Neuronal stem cell (in vitro differentiated cells): Measurements from ENCODE around the gene SCYL1.

ENCODE experiments used
- DNase-seq: peaks from one replicate; pipeline ENCODE4 v3.0.0-alpha.2; 2013; ENCODE audit warnings: low spot score
- H2AFZ ChIP-seq: one replicate; pipeline ENCODE4 v1.6.1; 2013; ENCODE audit warnings: mild to moderate bottlenecking, low read length, inconsistent platforms
- H2AK5ac ChIP-seq: 2 replicates; pipeline ENCODE4 v1.6.1; 2013; ENCODE audit warnings: low read depth, mild to moderate bottlenecking, inconsistent platforms, low read length, moderate library complexity, mixed read lengths
- H2BK120ac ChIP-seq: 2 replicates; pipeline ENCODE4 v1.6.1; 2013; ENCODE audit warnings: low read depth, mild to moderate bottlenecking, inconsistent platforms, low read length, moderate library complexity, mixed read lengths
- H2BK12ac ChIP-seq: one replicate; pipeline ENCODE4 v1.6.1; 2013; ENCODE audit warnings: low read length, inconsistent platforms
- H2BK15ac ChIP-seq: 2 replicates; pipeline ENCODE4 v1.6.1; 2013; ENCODE audit warnings: mild to moderate bottlenecking, low read length, inconsistent platforms, mixed read lengths
- H2BK5ac ChIP-seq: one replicate; pipeline ENCODE4 v1.6.1; 2013; ENCODE audit warnings: inconsistent platforms, mild to moderate bottlenecking, low read length, moderate library complexity
- H3K14ac ChIP-seq: one replicate; pipeline ENCODE4 v1.6.1; 2013; ENCODE audit warnings: low read length, inconsistent platforms
- H3K18ac ChIP-seq: 2 replicates; pipeline ENCODE4 v1.6.1; 2013; ENCODE audit warnings: low read length, inconsistent platforms
- H3K23ac ChIP-seq: 2 replicates; pipeline ENCODE4 v1.6.1; 2013; ENCODE audit warnings: low read depth, mild to moderate bottlenecking, mixed read lengths, low read length, inconsistent platforms; ENCODE audit not compliant: poor library complexity
- H3K27ac ChIP-seq: replicated peaks from 3 replicates; pipeline ENCODE4 v1.5.1; 2013; ENCODE audit warnings: low read length, inconsistent platforms
- H3K27me3 ChIP-seq, 3 experiments: 2 replicates each; pipeline ENCODE4 v1.6.1; 2013; ENCODE audit warnings: low read length in 3 of 3, mild to moderate bottlenecking in 2 of 3, inconsistent platforms in 1 of 3, low read depth in 1 of 3, mixed read lengths in 1 of 3, moderate library complexity in 1 of 3; ENCODE audit not compliant: control insufficient read depth in 3 of 3, insufficient read depth in 3 of 3
- H3K36me3 ChIP-seq, 2 donors: replicated peaks in 1 of 2; 2 replicates each; pipeline ENCODE4 v1.6.1; 2013; ENCODE audit warnings: low read length in 2 of 2; ENCODE audit not compliant: control insufficient read depth in 2 of 2, insufficient read depth in 2 of 2
- H3K4ac ChIP-seq: 2 replicates; pipeline ENCODE4 v1.6.1; 2013; ENCODE audit warnings: inconsistent platforms, mild to moderate bottlenecking, low read length, moderate library complexity
- H3K4me1 ChIP-seq, 2 donors: 1 replicate in 1 of 2; 2 replicates in 1 of 2; pipeline ENCODE4 v1.6.1; 2013; ENCODE audit warnings: low read length in 2 of 2, low read depth in 1 of 2; ENCODE audit not compliant: control insufficient read depth in 2 of 2, insufficient read depth in 1 of 2
- H3K4me2 ChIP-seq: one replicate; pipeline ENCODE4 v1.6.1; 2013; ENCODE audit warnings: mild to moderate bottlenecking, low read length, inconsistent platforms; ENCODE audit not compliant: insufficient read depth, poor library complexity, severe bottlenecking
- H3K4me3 ChIP-seq, 2 donors: 2 replicates each; pipeline ENCODE4 v1.5.1; 2013; ENCODE audit warnings: low read length in 2 of 2, mild to moderate bottlenecking in 2 of 2, inconsistent platforms in 1 of 2, moderate library complexity in 1 of 2
- H3K79me1 ChIP-seq: one replicate; pipeline ENCODE4 v1.6.1; 2013; ENCODE audit warnings: low read depth, mild to moderate bottlenecking, inconsistent platforms, low read length, moderate library complexity
- H3K9ac ChIP-seq: one replicate; pipeline ENCODE4 v1.6.1; 2013; ENCODE audit warnings: mild to moderate bottlenecking, low read depth, low read length, inconsistent platforms; ENCODE audit not compliant: poor library complexity
- H3K9me3 ChIP-seq, 2 donors: replicated peaks in 1 of 2; 2 replicates each; pipeline versions ENCODE3 to v1.6.1; 2013; ENCODE audit warnings: low read length in 2 of 2, mild to moderate bottlenecking in 2 of 2, inconsistent platforms in 1 of 2, low read depth in 1 of 2, mixed read lengths in 1 of 2, moderate library complexity in 1 of 2; ENCODE audit not compliant: control insufficient read depth in 2 of 2, insufficient read depth in 1 of 2
- H4K8ac ChIP-seq: one replicate; pipeline ENCODE4 v1.6.1; 2013; ENCODE audit warnings: low read depth, mild to moderate bottlenecking, inconsistent platforms, low read length, moderate library complexity
- H4K91ac ChIP-seq: one replicate; pipeline ENCODE4 v1.6.1; 2013; ENCODE audit warnings: low read length, low read depth, mild to moderate bottlenecking, inconsistent platforms; ENCODE audit not compliant: poor library complexity
- WGBS, 2 donors: extraction: QIAGEN DNeasy Blood & Tissue Kit; methylation state at CpG; one replicate each; pipeline ENCODE4 v1.1.7; 2013; ENCODE audit warnings: missing lambda C conversion rate in 2 of 2, mixed read lengths in 1 of 2; ENCODE audit not compliant: insufficient read length in 2 of 2, insufficient replicate concordance in 1 of 2; ENCODE audit errors: extremely low coverage in 2 of 2; 5-methylcytosine and 5-hydroxymethylcytosine counted together

SCYL1 gene

GRCh38 chr11:65581928-65582327 lies 57.0 kb downstream of the SCYL1 start:
- H3K4ac ChIP-seq: peak overlapping the region; percentile 39
- H4K91ac ChIP-seq: no peak overlapping the region
- H3K4me2 ChIP-seq: no peak overlapping the region
- no peak overlapping the region for H4K8ac ChIP-seq
- DNase-seq: no peak
- H3K18ac ChIP-seq: no peak overlapping the region
- no peak overlapping the region for H3K14ac ChIP-seq
- H2AK5ac ChIP-seq: no peak overlapping the region
- H2BK5ac ChIP-seq: no peak overlapping the region
- no peak overlapping the region for H3K9ac ChIP-seq
- H3K23ac ChIP-seq: no peak overlapping the region
- H3K36me3 ChIP-seq: no peaks in the 10 kb centered on the region
- no peaks in the 10 kb centered on the region for H3K79me1 ChIP-seq
- H3K4me1 ChIP-seq: peaks cover 12 to 36% of the 10 kb centered on the region in 2 donors
- H2BK120ac ChIP-seq: no peak overlapping the region
- H2AFZ ChIP-seq: no peak overlapping the region
- H3K4me3 ChIP-seq: no peak overlapping the region
- H3K27ac ChIP-seq: no peak overlapping the region
- WGBS, 2 donors: no CpG with 5 or more reads among the region's 3 CpGs
- H3K9me3 ChIP-seq: no peaks in the 10 kb centered on the region
- no peak overlapping the region for H2BK12ac ChIP-seq
- H3K27me3 ChIP-seq: peaks cover 0 to 28% (median 0%) of the 10 kb centered on the region in 3 experiments
- H2BK15ac ChIP-seq: peak overlapping the region; percentile 54

GRCh38 chr11:65583589-65583988 lies 58.7 kb downstream of the SCYL1 start:
- Histone ChIP-seq H3K79me1 (no peaks in the 10 kb centered on the region), H4K8ac (no peak overlapping the region), H3K4me2 (no peak overlapping the region), H3K23ac (no peak overlapping the region), H4K91ac (no peak overlapping the region), H2BK15ac (peak overlapping the region; percentile 64), H3K36me3 (no peaks in the 10 kb centered on the region), H3K18ac (no peak overlapping the region), H3K27me3 (peaks cover 0 to 27% (median 0%) of the 10 kb centered on the region in 3 experiments), H3K14ac (no peak overlapping the region), H3K9me3 (no peaks in the 10 kb centered on the region), H3K4me3 (no peak overlapping the region), H2AFZ (no peak overlapping the region), H2BK120ac (no peak overlapping the region), H2AK5ac (peak overlapping the region; percentile 16), H2BK5ac (peak overlapping the region; percentile 2), H3K4me1 (peaks cover 21 to 38% of the 10 kb centered on the region in 2 donors), H3K9ac (no peak overlapping the region), H2BK12ac (no peak overlapping the region), H3K27ac (no peak overlapping the region), H3K4ac (no peak overlapping the region)
- WGBS, 2 donors: no CpG with 5 or more reads among the region's 10 CpGs
- no peak for DNase-seq

- Histone ChIP-seq H2BK120ac (no peak overlapping the region), H3K4me3 (peak overlapping the region in 1 of 2 donors; percentile 31), H3K4me1 (peaks cover 21 to 41% of the 10 kb centered on the region in 2 donors), H3K27ac (no peak overlapping the region), H3K18ac (peak overlapping the region; percentile 81), H4K8ac (no peak overlapping the region), H2AK5ac (peak overlapping the region; percentile 16), H3K4ac (no peak overlapping the region), H3K14ac (no peak overlapping the region), H4K91ac (no peak overlapping the region), H3K79me1 (no peaks in the 10 kb centered on the region), H2AFZ (no peak overlapping the region), H3K9ac (peak overlapping the region; percentile 89), H3K23ac (peak overlapping the region; percentile 12), H2BK12ac (peak overlapping the region; percentile 60), H2BK5ac (peak overlapping the region; percentile 2), H2BK15ac (peak overlapping the region; percentile 65), H3K27me3 (peaks cover 0 to 27% (median 0%) of the 10 kb centered on the region in 3 experiments), H3K9me3 (no peaks in the 10 kb centered on the region), H3K36me3 (no peaks in the 10 kb centered on the region), H3K4me2 (no peak overlapping the region)
- no CpG with 5 or more reads among the region's 8 CpGs for WGBS, 2 donors
- no peak for DNase-seq
These were observed 59.2 kb downstream of the SCYL1 start for GRCh38 chr11:65584106-65584505.

GRCh38 chr11:65584723-65585171 lies 59.9 kb downstream of the SCYL1 start:
- no peak overlapping the region for H2BK120ac ChIP-seq
- peak overlapping the region; percentile 50 for H2BK15ac ChIP-seq
- H2AFZ ChIP-seq: no peak overlapping the region
- peak overlapping the region; percentile 78 for H2AK5ac ChIP-seq
- peaks cover 0 to 27% (median 0%) of the 10 kb centered on the region in 3 experiments for H3K27me3 ChIP-seq
- H3K9ac ChIP-seq: peak overlapping the region; percentile 79
- H3K27ac ChIP-seq: no peak overlapping the region
- H3K14ac ChIP-seq: peak overlapping the region; percentile 58
- no CpG with 5 or more reads among the region's 46 CpGs for WGBS, 2 donors
- H3K4ac ChIP-seq: no peak overlapping the region
- peak overlapping the region; percentile 2 for H2BK5ac ChIP-seq
- no peaks in the 10 kb centered on the region for H3K36me3 ChIP-seq
- no peaks in the 10 kb centered on the region for H3K9me3 ChIP-seq
- H4K8ac ChIP-seq: no peak overlapping the region
- H2BK12ac ChIP-seq: no peak overlapping the region
- H3K4me1 ChIP-seq: peaks cover 24 to 48% of the 10 kb centered on the region in 2 donors
- peak overlapping the region; percentile 28 for H3K23ac ChIP-seq
- H3K79me1 ChIP-seq: no peaks in the 10 kb centered on the region
- no peak overlapping the region for H4K91ac ChIP-seq
- peak overlapping the region; percentile 38 for H3K4me2 ChIP-seq
- DNase-seq: no peak
- H3K18ac ChIP-seq: peak overlapping the region; percentile 91
- H3K4me3 ChIP-seq: peak overlapping the region in 1 of 2 donors; percentile 60
